B cell (primary cell): Measurements from ENCODE around the gene ST6GAL2. TPM values are rescaled to one million over a fixed set of nuclear protein-coding genes. Genes with fewer than 3 reads are reported as not detected.

ENCODE experiments used
- ATAC-seq: fragments of 200-7000 bp; cut with Tn5 transposase; one replicate; pipeline ENCODE4 v1.10.0; 2021; ENCODE audit warnings: low read depth, mild to moderate bottlenecking, moderate number of reproducible peaks, moderate library complexity
- CTCF ChIA-PET: fragments of 350-600 bp; sonication (Branson Sonifier 250); formaldehyde crosslinking; loops from one replicate; lab custom pipeline; 2021; ENCODE audit warnings: antibody characterized with exemption, inconsistent platforms; lab: Charles Lee
- POLR2A ChIA-PET: fragments of 350-600 bp; sonication (Branson Sonifier 250); formaldehyde crosslinking; loops from one replicate; lab custom pipeline; 2021; ENCODE audit warnings: antibody characterized with exemption; lab: Charles Lee
- DNase-seq: peaks from one replicate; pipeline ENCODE4 v3.0.0; 2013
- H2AFZ ChIP-seq: 2 replicates; pipeline ENCODE4 v1.6.1; 2012; ENCODE audit warnings: mild to moderate bottlenecking, low read depth, low read length; ENCODE audit not compliant: insufficient read depth, poor library complexity, severe bottlenecking
- H3K27ac ChIP-seq, 2 donors: 1 replicate in 1 of 2; 2 replicates in 1 of 2; pipeline ENCODE4 v1.5.1; 2012 to 2013; ENCODE audit warnings: low read length in 2 of 2, mild to moderate bottlenecking in 2 of 2, moderate library complexity in 1 of 2
- H3K27me3 ChIP-seq, 4 experiments: fragments of 200-600 bp in 1 of 4; sonication (generic) in 1 of 4; replicated peaks in 1 of 4; 1 replicate in 2 of 4; 2 replicates in 2 of 4; pipeline versions ENCODE4 v1.6.1 to v1.7.0; 2013 to 2016; ENCODE audit warnings: low read length in 3 of 4, mild to moderate bottlenecking in 2 of 4, mixed read lengths in 1 of 4, moderate library complexity in 1 of 4; ENCODE audit not compliant: insufficient read depth in 4 of 4, control insufficient read depth in 3 of 4; ENCODE audit errors: control extremely low read depth in 1 of 4
- H3K36me3 ChIP-seq, 2 experiments: replicated peaks in 1 of 2; 1 replicate in 1 of 2; 2 replicates in 1 of 2; pipeline versions ENCODE4 v1.6.1 to v1.7.1; 2013; ENCODE audit warnings: low read length in 1 of 2; ENCODE audit not compliant: insufficient read depth in 2 of 2, control insufficient read depth in 1 of 2; ENCODE audit errors: control extremely low read depth in 1 of 2, extremely low read depth in 1 of 2
- H3K4me1 ChIP-seq, 2 donors: fragments of 200-600 bp in 1 of 2; sonication (generic) in 1 of 2; 1 replicate in 1 of 2; 2 replicates in 1 of 2; pipeline versions ENCODE4 v1.5.1 to v1.6.1; 2013 to 2017; ENCODE audit warnings: low read length in 2 of 2; ENCODE audit not compliant: control insufficient read depth in 2 of 2, insufficient read depth in 2 of 2
- H3K4me2 ChIP-seq: replicated peaks from 2 replicates; pipeline ENCODE3; 2012; ENCODE audit warnings: mild to moderate bottlenecking, low read depth, low read length; ENCODE audit not compliant: poor library complexity, severe bottlenecking
- H3K4me3 ChIP-seq, 5 experiments: fragments of 200-600 bp in 1 of 5; sonication (generic) in 1 of 5; 1 replicate in 3 of 5; 2 replicates in 2 of 5; pipeline versions ENCODE4 v1.5.1 to v1.7.0; 2011 to 2016; ENCODE audit warnings: low read length in 4 of 5, mild to moderate bottlenecking in 4 of 5, low read depth in 2 of 5, control low read depth in 1 of 5, moderate library complexity in 1 of 5; ENCODE audit not compliant: insufficient read depth in 1 of 5; ENCODE audit errors: control extremely low read depth in 1 of 5, extremely low read depth in 1 of 5
- H3K79me2 ChIP-seq: fragments of 200-600 bp; sonication (generic); one replicate; pipeline ENCODE4 v1.6.0; 2016; ENCODE audit warnings: low read length; ENCODE audit not compliant: control insufficient read depth, insufficient read depth
- H3K9ac ChIP-seq: fragments of 200-600 bp; sonication (generic); 2 replicates; pipeline ENCODE4 v1.6.1; 2017; ENCODE audit warnings: mild to moderate bottlenecking, low read length, moderate library complexity
- H3K9me3 ChIP-seq, 3 donors: one replicate each; pipeline versions ENCODE4 v1.6.1 to v1.7.1; 2013; ENCODE audit warnings: low read length in 2 of 3; ENCODE audit not compliant: control insufficient read depth in 2 of 3, insufficient read depth in 1 of 3; ENCODE audit errors: control extremely low read depth in 1 of 3
- H4K20me1 ChIP-seq: 2 replicates; pipeline ENCODE4 v1.6.0; 2012; ENCODE audit warnings: mild to moderate bottlenecking, low read length; ENCODE audit not compliant: insufficient read depth, control insufficient read depth, poor library complexity, severe bottlenecking
- H3K27ac Mint-ChIP-seq: one replicate; pipeline ENCODE4 v1.8.0; 2021; ENCODE audit warnings: mixed read lengths
- H3K27me3 Mint-ChIP-seq: one replicate; pipeline ENCODE4 v1.8.0; 2021; ENCODE audit warnings: mixed read lengths
- H3K4me1 Mint-ChIP-seq: one replicate; pipeline ENCODE4 v1.8.0; 2021; ENCODE audit warnings: mixed read lengths
- H3K4me3 Mint-ChIP-seq: one replicate; pipeline ENCODE4 v1.8.0; 2021; ENCODE audit warnings: mixed read lengths
- H3K9me3 Mint-ChIP-seq: one replicate; pipeline ENCODE4 v1.8.0; 2022; ENCODE audit warnings: mixed read lengths; ENCODE audit not compliant: insufficient read depth
- EZH2 ChIP-seq: IDR thresholded peaks from 2 replicates; pipeline ENCODE4 v1.6.1; 2012; ENCODE audit warnings: borderline replicate concordance, low read depth, mild to moderate bottlenecking, moderate library complexity, low read length; ENCODE audit not compliant: insufficient read depth, poor library complexity, severe bottlenecking
- WGBS: methylation state at CpG from one replicate; pipeline ENCODE4 v1.1.5; 2013; ENCODE audit warnings: missing lambda C conversion rate; ENCODE audit not compliant: insufficient coverage; 5-methylcytosine and 5-hydroxymethylcytosine counted together
- intact Hi-C: fragments of 100-400 bp; cut with micrococcal nuclease; formaldehyde crosslinking; loops from one replicate; pipeline ENCODE4 v1.10.0; 2022
- polyA plus RNA-seq: library from polyadenylated mRNA; depleted of rRNA; stranded (reverse); fragments of >200 nt; gene quantifications from 2 replicates; pipeline ENCODE4 v1.2.3, GENCODE V29; 2012
- total RNA-seq, 2 donors: library from RNA; stranded (reverse); fragments of 120-200 nt in 1 of 2; gene quantifications; 1 replicate in 1 of 2; 2 replicates in 1 of 2; pipeline versions ENCODE4 v1.2.3 to v1.2.4, GENCODE V29; 2013 to 2022
- TF ChIP-seq, protein P1 (sequence below): fragments of 200-600 bp; IDR thresholded peaks from one replicate; pipeline ENCODE4 v1.8.0; 2022; ENCODE audit warnings: antibody characterized with exemption, mild to moderate bottlenecking

The ST6GAL2 gene
- total and polyA plus RNA-seq, 2 donors (not counting 1 experiment from before 2014, with no cell fraction given) = not detected

DNA sequence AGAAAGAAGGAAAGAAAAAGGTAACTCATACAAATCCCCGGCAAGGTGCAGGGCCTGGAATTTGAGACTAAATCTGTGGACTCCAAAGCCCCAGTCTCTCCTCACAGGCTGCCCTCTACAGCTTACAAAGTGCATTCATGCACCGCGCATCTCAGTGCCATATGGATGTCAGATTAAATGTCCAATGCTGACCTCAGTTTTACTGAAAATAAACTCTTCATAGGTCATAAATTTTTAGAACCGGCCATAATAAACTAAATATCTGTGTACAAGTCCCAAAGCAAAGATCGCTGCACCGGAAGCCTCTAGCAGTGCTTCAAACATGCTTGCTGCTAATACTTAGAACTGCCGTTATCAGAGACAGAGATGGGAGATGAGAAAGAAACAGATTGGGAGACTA lies 17.7 kb downstream of the ST6GAL2 start:
- Histone ChIP-seq H3K27ac (no peak overlapping the region), H3K36me3 (no peaks in the 10 kb centered on the region), H3K9me3 (no peaks in the 10 kb centered on the region), H3K79me2 (no peaks in the 10 kb centered on the region), H3K4me2 (no peak overlapping the region), H3K9ac (no peak overlapping the region), H3K27me3 (no peaks in the 10 kb centered on the region), H2AFZ (no peak overlapping the region), H3K4me3 (no peak overlapping the region), H3K4me1 (no peaks in the 10 kb centered on the region), H4K20me1 (no peaks in the 10 kb centered on the region)
- Mint-ChIP-seq H3K27me3 (no peaks in the 10 kb centered on the region), H3K4me3 (no peak overlapping the region), H3K27ac (no peak overlapping the region), H3K4me1 (no peaks in the 10 kb centered on the region), H3K9me3 (no peaks in the 10 kb centered on the region)
- intact Hi-C loops = no loop called here
- CTCF ChIA-PET = no interaction called here
- TF ChIP-seq, protein P1, sequence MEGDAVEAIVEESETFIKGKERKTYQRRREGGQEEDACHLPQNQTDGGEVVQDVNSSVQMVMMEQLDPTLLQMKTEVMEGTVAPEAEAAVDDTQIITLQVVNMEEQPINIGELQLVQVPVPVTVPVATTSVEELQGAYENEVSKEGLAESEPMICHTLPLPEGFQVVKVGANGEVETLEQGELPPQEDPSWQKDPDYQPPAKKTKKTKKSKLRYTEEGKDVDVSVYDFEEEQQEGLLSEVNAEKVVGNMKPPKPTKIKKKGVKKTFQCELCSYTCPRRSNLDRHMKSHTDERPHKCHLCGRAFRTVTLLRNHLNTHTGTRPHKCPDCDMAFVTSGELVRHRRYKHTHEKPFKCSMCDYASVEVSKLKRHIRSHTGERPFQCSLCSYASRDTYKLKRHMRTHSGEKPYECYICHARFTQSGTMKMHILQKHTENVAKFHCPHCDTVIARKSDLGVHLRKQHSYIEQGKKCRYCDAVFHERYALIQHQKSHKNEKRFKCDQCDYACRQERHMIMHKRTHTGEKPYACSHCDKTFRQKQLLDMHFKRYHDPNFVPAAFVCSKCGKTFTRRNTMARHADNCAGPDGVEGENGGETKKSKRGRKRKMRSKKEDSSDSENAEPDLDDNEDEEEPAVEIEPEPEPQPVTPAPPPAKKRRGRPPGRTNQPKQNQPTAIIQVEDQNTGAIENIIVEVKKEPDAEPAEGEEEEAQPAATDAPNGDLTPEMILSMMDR = no peak
- no peak for TF ChIP-seq EZH2
- DNase-seq (no peak), ATAC-seq (no peak)
- WGBS = 90% methylated on average over 4 of the region's 7 CpGs
- POLR2A ChIA-PET = no interaction called here

DNA sequence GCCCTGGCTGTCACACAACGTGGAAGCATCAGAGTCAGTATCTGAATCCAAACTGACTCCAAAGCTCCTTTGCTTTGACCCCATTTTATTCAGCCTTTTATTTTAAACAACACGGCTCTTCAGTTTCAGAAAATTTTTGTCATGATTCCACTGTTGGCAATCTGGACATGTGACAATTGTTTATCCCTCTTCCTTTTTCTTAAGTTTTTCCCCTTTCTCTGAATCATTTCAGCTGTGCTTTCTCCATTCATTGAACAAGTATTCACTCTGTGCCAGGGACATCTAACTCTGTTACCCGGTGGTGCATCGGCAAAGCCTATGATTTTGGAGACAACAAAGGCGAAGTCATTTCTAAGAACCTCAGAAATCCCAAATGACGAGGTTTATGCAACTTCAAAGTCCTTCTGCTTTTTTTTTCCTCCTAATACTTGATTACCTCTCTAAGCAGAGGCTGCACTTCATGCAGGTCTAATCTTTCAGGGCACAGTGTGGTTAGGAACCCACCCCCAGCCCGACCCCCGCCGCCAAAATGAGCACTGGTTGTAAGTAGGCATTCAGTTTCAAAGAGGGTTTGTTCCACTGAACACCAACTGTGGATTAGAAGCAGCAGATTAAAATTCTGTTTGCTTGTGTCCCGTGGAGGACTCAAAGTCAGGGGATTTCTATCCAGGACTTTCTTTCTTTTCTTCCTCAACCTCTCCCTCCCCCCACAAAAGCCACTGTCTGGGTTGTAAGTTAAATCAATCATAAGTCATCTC lies 18.6 kb downstream of the ST6GAL2 start:
- Mint-ChIP-seq H3K27ac (no peak overlapping the region), H3K4me1 (no peaks in the 10 kb centered on the region), H3K27me3 (no peaks in the 10 kb centered on the region), H3K9me3 (no peaks in the 10 kb centered on the region), H3K4me3 (no peak overlapping the region)
- H3K79me2 ChIP-seq = no peaks in the 10 kb centered on the region
- no peaks in the 10 kb centered on the region for H4K20me1 ChIP-seq
- H3K27ac ChIP-seq = no peak overlapping the region
- no peak overlapping the region for H3K4me2 ChIP-seq
- no peak overlapping the region for H3K9ac ChIP-seq
- no peak overlapping the region for H3K4me3 ChIP-seq
- ChIA-PET CTCF (no interaction called here), POLR2A (no interaction called here)
- H2AFZ ChIP-seq = no peak overlapping the region
- 77% methylated on average over 8 of the region's 10 CpGs for WGBS
- H3K9me3 ChIP-seq = no peaks in the 10 kb centered on the region
- no peaks in the 10 kb centered on the region for H3K4me1 ChIP-seq
- no peaks in the 10 kb centered on the region for H3K27me3 ChIP-seq
- TF ChIP-seq EZH2 = no peak
- TF ChIP-seq, protein P1 = no peak
- intact Hi-C loops = no loop called here
- H3K36me3 ChIP-seq = no peaks in the 10 kb centered on the region
- no peak for DNase-seq
- no peak for ATAC-seq
